GM18517 (cell line): ENCODE measurements around the gene DDN.

Experiments
- ATAC-seq: cut with Tn5 transposase; IDR thresholded peaks from one replicate; pipeline ENCODE4 v1.9.1; 2021; ENCODE audit warnings: mild to moderate bottlenecking, moderate library complexity; ENCODE audit not compliant: unreplicated experiment

Gene DDN

GRCh38 chr12:49015196-49015595, 16.0 kb upstream of the DDN start:
- ATAC-seq = no peak

DNA sequence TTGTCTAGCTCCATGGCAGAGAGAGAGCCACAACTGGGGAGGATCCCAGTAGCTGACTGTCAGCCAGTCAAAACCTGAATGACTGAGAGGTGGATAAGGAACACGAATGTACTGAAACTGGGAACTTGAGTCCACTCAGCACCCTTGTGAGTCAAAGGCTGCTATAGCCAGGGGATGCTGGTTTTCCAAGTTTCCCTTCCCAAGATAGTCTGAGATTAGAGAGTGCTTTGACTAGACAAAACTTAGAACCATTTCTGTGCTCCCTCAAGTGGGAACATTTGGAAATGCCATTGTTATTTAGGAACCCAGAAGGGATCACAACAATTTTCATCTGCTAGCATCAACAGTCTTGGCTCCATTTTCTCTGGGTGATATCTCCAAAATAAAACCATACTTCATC, 15.4 kb upstream of the DDN start:
- ATAC-seq = no peak

DNA sequence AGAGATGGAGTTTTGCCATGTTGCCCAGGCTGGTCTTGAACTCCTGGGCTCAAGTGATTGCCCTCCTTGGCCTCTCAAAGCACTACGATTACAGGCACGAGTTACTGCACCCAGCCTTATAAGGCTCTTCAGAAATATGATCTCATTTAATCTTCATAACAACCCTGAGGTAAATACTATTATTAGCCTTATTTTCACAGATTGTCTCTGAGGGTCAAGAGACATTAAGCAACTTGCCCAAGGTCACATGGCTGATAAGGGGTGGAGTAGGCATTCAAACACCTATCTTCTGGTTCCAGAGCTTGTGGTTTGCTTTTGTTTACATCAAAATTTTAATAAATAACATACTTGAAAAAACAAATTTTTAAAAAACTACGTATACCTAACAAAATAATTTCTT, 14.3 kb upstream of the DDN start:
- ATAC-seq = no peak

DNA sequence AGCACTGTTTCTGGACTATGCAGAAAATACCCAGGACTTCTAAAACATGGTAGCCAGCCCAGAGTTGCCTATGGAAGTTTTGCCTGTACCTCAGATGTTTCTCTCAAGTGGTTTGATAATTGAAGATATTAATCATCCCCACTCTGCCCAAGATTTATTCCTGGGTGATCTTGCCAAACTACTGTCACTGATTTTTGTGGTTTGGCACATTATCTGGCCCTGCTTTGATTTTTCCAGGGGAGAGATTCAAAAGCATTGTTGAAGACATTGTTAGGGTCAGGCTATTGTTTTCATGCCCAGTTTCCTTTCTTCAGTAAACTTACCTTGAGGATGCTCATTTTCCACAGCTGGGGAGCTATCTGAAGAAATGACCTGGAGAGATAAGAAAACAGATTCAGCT, 13.6 kb upstream of the DDN start:
- ATAC-seq = no peak

DNA sequence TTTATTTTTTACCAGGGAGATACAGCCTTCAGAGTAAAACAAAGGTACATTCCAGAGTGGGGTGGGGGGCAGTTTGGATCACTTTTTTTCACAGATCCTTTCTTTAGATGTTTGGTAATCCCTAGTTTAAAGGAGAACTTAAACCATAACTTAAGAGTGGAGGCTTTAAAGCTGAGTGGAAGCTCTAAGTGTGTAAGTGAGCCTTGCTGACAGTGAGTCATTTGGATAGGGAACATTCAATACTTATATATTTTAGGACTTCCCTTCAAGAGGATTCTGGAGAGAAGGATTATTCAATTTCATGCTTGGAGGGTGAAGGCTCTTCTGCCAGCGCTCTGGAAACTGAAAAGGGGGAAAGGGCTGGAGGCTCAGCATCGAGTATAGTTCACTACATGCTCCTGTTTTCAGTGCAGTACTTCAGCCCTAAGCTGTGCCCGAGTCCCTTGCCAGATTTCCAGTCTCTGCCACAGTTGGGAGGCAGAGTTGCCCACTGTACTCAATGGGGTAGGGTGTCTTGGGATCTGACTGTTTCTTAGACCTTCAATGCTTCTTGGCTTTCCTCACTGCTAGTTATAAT, 11.0 kb upstream of the DDN start:
- ATAC-seq = no peak

GRCh38 chr12:49008943-49009342, 9.8 kb upstream of the DDN start:
- ATAC-seq = no peak

- no peak for ATAC-seq
Observed at GRCh38 chr12:49000346-49000745, 1.2 kb upstream of the DDN start.

- peak; percentile 17 for ATAC-seq
Observed at GRCh38 chr12:48998497-48999353, 450 bp downstream of the DDN start.

GRCh38 chr12:48997719-48998496, 1.3 kb downstream of the DDN start:
- ATAC-seq = peak; percentile 49

DNA sequence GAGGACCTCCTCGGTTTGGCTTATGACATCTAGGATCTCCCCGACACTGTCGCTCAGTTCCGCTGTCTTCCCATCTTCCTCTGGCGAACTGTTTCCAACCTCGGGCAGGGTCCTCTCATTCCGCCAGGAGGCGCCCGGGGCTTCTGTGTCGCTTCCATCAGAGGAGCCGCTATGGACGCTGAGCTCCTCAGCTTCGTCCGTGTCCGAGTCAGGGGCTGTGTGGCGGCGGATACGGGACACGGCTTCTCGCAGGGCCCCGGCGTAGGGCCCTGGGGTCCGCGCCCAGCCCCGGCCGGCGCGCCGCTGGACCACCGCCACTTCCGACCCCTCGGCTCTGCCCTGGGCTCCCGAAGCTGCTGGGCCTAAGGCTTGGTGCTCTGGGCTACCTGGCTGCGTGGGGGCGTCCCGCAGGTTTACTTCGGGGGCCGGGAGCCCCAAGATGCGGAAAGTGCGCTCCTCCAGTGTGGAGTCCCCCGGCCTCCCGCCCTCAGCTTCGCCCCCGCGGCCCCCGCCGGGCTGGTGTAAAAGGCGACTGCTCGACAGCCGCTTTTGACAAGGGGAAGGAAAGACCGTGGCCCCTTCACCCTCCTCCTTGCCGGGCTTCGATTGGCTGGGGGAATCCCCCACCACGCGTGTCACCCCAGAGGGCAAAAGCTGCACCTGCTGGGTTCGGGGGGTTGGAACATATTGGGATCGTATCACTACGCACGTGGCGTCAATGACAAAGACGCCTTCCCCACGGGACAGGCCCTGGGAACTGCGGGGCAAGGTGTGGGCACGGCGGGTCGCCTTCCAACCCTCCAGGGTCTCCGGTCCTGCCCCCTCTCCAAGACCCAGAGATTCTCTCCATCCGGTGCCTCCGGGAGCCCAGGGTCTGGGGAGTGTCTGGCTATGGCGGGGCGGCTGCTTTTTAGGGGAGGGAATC, 2.1 kb downstream of the DDN start:
- no peak for ATAC-seq

DNA sequence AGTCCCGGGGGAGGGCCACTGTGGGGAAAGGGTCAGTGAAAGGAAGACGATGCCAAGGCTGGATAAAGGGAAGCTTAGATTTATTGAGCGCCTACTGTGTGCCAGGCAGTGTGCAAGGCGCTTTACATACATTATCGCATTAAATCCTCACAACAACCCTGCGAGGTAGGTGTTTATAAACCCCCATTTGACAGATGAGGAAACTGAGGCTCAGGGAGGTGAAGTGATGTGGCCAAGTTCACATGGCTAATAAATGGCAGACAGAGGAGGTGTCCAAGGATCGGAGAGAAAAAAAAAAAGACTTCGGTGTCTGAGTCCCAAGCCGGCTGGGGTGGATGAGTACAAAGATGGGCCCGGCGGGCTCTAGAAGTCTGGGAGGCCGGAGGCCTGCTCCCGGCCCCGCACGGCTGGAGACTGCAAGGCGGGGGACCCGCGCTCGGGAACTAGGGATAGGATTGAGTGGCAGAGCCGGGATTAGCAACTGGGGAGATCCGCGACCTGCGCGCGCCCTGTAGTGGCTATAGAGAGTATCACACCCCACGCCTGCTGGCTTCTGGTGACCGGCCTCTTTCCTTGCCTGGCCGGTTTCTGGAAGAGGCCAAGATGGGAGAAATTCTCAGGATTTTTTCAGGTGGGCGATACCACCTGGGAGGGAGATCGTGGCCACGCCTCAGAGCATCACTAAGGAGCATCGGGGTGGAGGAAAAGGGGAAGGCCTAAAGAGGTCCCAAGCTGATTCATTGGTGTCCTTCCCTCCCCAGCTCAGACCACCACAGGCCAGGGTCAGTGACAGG, 3.9 kb downstream of the DDN start:
- no peak for ATAC-seq

GRCh38 chr12:48994224-48995085, 4.7 kb downstream of the DDN start:
- ATAC-seq = no peak

DNA sequence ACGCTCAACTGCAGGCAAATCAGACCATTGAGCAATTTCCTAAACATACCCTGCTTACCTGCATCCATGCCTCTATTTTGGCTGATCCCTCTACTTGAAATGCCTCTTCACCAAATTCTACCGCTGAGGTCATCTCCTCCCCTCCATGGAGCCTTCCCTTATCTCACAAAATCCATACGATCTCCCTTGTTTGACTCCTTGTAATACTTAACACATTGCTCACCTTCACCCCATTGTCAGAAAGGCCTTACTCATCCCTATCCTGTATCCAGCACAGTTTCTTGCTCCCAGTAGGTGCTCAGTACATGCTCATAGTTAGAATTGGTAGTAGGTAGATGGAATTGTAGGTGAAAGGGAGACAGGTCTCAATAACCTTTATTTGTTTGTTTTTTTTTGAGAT, 5.4 kb downstream of the DDN start:
- ATAC-seq = no peak

DNA sequence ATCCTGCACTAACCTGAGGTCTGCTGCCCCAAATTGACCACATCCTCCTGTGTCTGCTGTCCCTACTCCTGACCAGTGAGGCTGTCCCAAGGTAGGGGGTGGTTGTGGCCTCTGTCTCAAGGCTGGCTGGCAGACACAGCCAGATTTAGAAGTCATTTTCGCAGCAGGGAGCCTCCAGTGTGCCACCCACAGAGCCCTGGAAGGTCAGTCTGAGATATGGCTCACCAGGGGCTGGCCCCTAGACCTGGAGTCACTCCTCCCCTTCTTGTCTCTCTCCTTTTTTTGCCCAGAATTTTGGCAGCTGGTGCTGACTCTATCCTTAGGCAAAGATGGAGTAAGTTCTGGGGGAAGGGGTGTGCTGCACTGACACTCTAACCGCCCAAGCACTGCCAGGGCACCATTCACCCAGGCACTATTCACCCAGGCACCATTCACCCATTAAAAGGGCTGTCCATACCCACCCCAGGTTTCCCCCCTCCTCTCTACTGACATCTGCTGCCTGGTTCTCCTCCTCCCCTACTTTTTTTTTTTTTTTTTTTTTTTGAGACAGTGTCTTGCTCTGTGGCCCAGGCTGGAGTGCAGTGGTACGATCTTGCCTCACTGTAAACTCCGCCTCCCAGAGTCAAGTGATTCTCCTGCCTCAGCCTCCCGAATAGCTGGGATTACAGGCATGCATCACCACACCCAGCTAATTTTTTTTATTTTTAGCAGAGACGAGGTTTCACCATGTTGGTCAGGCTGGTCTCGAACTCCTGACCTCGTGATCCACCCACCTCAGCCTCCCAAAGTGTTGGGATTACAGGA, 7.7 kb downstream of the DDN start:
- no peak for ATAC-seq

DNA sequence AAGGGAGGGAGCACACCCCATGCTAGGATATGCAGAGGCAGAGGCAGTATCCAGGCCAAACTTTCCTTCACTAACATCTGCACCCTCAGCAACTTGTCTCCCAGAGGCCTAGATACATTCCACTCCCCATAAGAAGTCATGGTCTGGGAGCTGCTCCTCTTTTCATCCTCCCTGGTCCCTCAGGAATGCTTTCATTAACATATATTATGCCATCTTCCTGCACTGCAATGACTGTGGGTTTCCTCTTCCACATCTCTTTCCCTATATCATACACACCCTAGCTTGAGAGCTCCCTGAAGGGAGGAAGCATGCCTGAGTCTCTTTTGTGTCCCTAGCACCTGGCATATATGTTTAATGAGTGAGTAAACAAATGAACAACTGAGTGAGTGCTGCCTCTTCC, 8.6 kb downstream of the DDN start:
- ATAC-seq = no peak

- ATAC-seq = no peak
Observed at GRCh38 chr12:48988030-48988649, 11.0 kb downstream of the DDN start.

GRCh38 chr12:48986720-48987291, 12.4 kb downstream of the DDN start:
- no peak for ATAC-seq
